Measurements from ENCODE around the gene TMEM123. TPM values are rescaled to one million over a fixed set of nuclear protein-coding genes. Genes with fewer than 3 reads are reported as not detected.

Gene TMEM123
- total and polyA plus RNA-seq, 2 of the 8 experiments (the other 6 are each of a cell fraction or from before 2014, with no cell fraction given), result 75.5 to 80.1 TPM

- H3K79me1 ChIP-seq (ENCODE audit: low read depth, low read length), result no peaks in the 10 kb centered on the region
- peaks cover 0 to 4% (median 1%) of the 10 kb centered on the region in 4 experiments; a peak in 2 of 7 replicates for H3K4me1 ChIP-seq (replicated peaks in 1 of 4; ENCODE audit: control insufficient read depth in 3 of 4, insufficient read depth in 4 of 4, low read length in 3 of 4)
- DNase-seq (ENCODE audit: low read depth in 1 of 2, low spot score in 2 of 2) (peak; percentile 68 to 98), FAIRE-seq (no peak)
- peak within 1 kb of the TSS; percentile 75 for H3K27ac ChIP-seq (ENCODE audit: low read depth, low read length)
- 2% methylated on average over 36 of the region's 77 CpGs; no CpG with 5 or more reads in 1 of the 2 experiments for WGBS, 2 experiments (ENCODE audit: extremely low coverage in 1 of 2, insufficient coverage in 1 of 2, insufficient read length in 1 of 2, insufficient replicate concordance in 2 of 2, low coverage in 1 of 2, low lambda C conversion rate in 2 of 2, missing lambda C conversion rate in 1 of 2)
- CTCF ChIA-PET (ENCODE audit: partially characterized antibody), result interaction anchor here (1.4 to 2.6 kb wide), 2 partner anchors 52 to 140 kb away, joined by 3 to 7 read pairs; no protein-coding TSS in a partner anchor
- H4K5ac ChIP-seq (ENCODE audit: insufficient read length, low read depth, low read length), result peak within 1 kb of the TSS; percentile 95
- no peak within 1 kb of the TSS for H2AK5ac ChIP-seq (ENCODE audit: low read depth, low read length)
- H3K36me3 ChIP-seq (ENCODE audit: control insufficient read depth in 2 of 4, insufficient read depth in 4 of 4, low read length in 3 of 4), result peaks cover 0 to 6% (median 1%) of the 10 kb centered on the region in 4 experiments; a peak in 2 of 8 replicates
- H2BK120ac ChIP-seq (replicated peaks; ENCODE audit: low read depth, low read length), result peak within 1 kb of the TSS; percentile 94
- H3K9ac ChIP-seq (replicated peaks in 1 of 4; ENCODE audit: extremely low read depth in 1 of 4, low read depth in 3 of 4, low read length in 3 of 4), result peak within 1 kb of the TSS; percentile 77 to 87 (median 82)
- no peaks in the 10 kb centered on the region for H3K27me3 ChIP-seq (replicated peaks in 1 of 4; ENCODE audit: control insufficient read depth in 3 of 4, extremely low read depth in 1 of 4, insufficient read depth in 3 of 4, low read length in 3 of 4)
- peak within 1 kb of the TSS; percentile 95 for H4K91ac ChIP-seq (replicated peaks; ENCODE audit: insufficient read length, low read length)
- peak within 1 kb of the TSS; percentile 98 for H2AFZ ChIP-seq (ENCODE audit: low read length)
- peak within 1 kb of the TSS; percentile 96 for H4K8ac ChIP-seq (ENCODE audit: extremely low read depth, insufficient read depth, low read length)
- H2BK5ac ChIP-seq (ENCODE audit: low read depth, low read length), result peak within 1 kb of the TSS; percentile 76
- POLR2A ChIA-PET (ENCODE audit: partially characterized antibody), result interaction anchor here (1.1 kb wide), 1 partner anchor 28 kb away, joined by 3 read pairs; no protein-coding TSS in a partner anchor
- H3K23me2 ChIP-seq (ENCODE audit: low read depth, low read length), result peaks cover 3% of the 10 kb centered on the region
- no peak within 1 kb of the TSS for H3K23ac ChIP-seq (ENCODE audit: insufficient read length)
- H3K79me2 ChIP-seq (ENCODE audit: control insufficient read depth in 1 of 2, insufficient read depth in 2 of 2, low read length in 2 of 2), result peaks cover 7 to 21% of the 10 kb centered on the region in 2 experiments
- H2BK15ac ChIP-seq (ENCODE audit: low read length), result peak within 1 kb of the TSS; percentile 82; the same call in 1 of the 2 replicates
- no peaks in the 10 kb centered on the region for H4K20me1 ChIP-seq (replicated peaks in 1 of 2; ENCODE audit: control insufficient read depth in 1 of 2, insufficient read depth in 2 of 2, low read length in 2 of 2)
- no peak within 1 kb of the TSS for H2BK12ac ChIP-seq (ENCODE audit: low read depth, low read length)
- H2BK20ac ChIP-seq (ENCODE audit: low read length), result no peak within 1 kb of the TSS
- 0 out of 2 replicates have a peak within 1 kb of the TSS, but pooled peaks have one; percentile 36 for H3K18ac ChIP-seq (ENCODE audit: extremely low read depth, low read length)
- peak within 1 kb of the TSS; percentile 73 to 92 (median 84) for H3K4me3 ChIP-seq (ENCODE audit: extremely low read depth in 1 of 4, insufficient read depth in 2 of 4, low read depth in 3 of 4, low read length in 4 of 4)
- no peaks in the 10 kb centered on the region for H3K9me3 ChIP-seq (ENCODE audit: insufficient read depth in 2 of 2, low read depth in 1 of 2, low read length in 1 of 2)
- no peak within 1 kb of the TSS for H3K14ac ChIP-seq (ENCODE audit: insufficient read length)
- H3K4ac ChIP-seq (replicated peaks; ENCODE audit: insufficient read length, low read depth, low read length), result peak within 1 kb of the TSS; percentile 83
- peak within 1 kb of the TSS; percentile 81 to 99 for H3K4me2 ChIP-seq (ENCODE audit: insufficient read depth in 1 of 2, low read depth in 2 of 2, low read length in 2 of 2)
- H3K56ac ChIP-seq (replicated peaks; ENCODE audit: insufficient read length, low read depth, low read length), result peak within 1 kb of the TSS; percentile 89
- no peak for TF ChIP-seq E2F6 (IDR thresholded peaks at IDR 0.05)
- TF ChIP-seq CREB1 (IDR thresholded peaks at IDR 0.05), result peak; percentile 96
- TF ChIP-seq PHF8 (conservative IDR thresholded peaks at IDR 0.05; ENCODE audit: low read depth, low read length), result peak; percentile 88
- TF ChIP-seq POLR2A (IDR thresholded peaks at IDR 0.05; ENCODE audit: control extremely low read depth in 1 of 2, low read depth in 2 of 2, low read length in 2 of 2), result peak; percentile 78 to 82
- TF ChIP-seq CTBP2 (IDR thresholded peaks at IDR 0.05; ENCODE audit: borderline replicate concordance, insufficient read depth, insufficient read length, low read length), result no peak
- TF ChIP-seq SAP30 (IDR thresholded peaks at IDR 0.05; ENCODE audit: insufficient read depth, insufficient replicate concordance, low read length), result no peak
- peak in 1 of 2 experiments; percentile 64; a peak in 1 of 3 replicates for TF ChIP-seq EP300 (IDR thresholded peaks at IDR 0.05; ENCODE audit: borderline replicate concordance in 1 of 2, low read depth in 2 of 2, low read length in 2 of 2)
- TF ChIP-seq KDM4A (IDR thresholded peaks at IDR 0.05; ENCODE audit: low read depth, low read length, severe bottlenecking), result peak; percentile 75
- no peak for TF ChIP-seq HDAC6 (IDR thresholded peaks at IDR 0.05; ENCODE audit: low read depth, low read length)
- no peak for TF ChIP-seq SIRT6 (IDR thresholded peaks at IDR 0.05; ENCODE audit: low read length)
Measured at GRCh38 chr11:102346748-102347461, 105.7 kb downstream of the TMEM123 start, which contains the start of gene BIRC2. BIRC2 (plus strand) TSS chr11:102347214; CDS start chr11:102349855, 2,641 bp downstream.
